ENCODE results near the gene EYA2.
"Not testable (repeated sequence)": the region's sequence is repeated elsewhere in the genome, so short reads cannot be mapped to it uniquely, and the experiment has no call there.

EYA2 gene, protein sequence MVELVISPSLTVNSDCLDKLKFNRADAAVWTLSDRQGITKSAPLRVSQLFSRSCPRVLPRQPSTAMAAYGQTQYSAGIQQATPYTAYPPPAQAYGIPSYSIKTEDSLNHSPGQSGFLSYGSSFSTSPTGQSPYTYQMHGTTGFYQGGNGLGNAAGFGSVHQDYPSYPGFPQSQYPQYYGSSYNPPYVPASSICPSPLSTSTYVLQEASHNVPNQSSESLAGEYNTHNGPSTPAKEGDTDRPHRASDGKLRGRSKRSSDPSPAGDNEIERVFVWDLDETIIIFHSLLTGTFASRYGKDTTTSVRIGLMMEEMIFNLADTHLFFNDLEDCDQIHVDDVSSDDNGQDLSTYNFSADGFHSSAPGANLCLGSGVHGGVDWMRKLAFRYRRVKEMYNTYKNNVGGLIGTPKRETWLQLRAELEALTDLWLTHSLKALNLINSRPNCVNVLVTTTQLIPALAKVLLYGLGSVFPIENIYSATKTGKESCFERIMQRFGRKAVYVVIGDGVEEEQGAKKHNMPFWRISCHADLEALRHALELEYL

DNA sequence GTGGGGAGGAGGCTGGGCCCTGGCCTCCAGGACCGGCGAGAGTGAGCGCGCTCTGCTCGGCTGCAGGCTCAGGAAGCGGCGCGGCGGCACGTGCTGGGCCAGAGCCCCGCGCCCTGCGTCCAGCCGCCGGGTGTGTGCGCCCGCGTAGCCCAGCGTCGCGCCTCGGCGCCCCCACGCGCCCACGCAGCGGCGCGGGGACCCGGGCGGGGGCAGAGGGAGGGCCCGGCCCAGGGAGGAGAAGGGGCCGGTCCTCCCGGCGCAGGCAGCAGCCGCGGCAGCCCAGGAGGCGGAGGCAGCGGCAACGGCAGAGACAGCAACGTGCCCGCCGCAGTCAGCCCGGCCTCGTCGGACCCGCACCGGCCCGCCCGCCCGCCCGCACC is at the start of gene EYA2:
EYA2 (plus strand) TSS at position 265 of the 380 bp plus-strand sequence. CDS start 95,168 bp downstream, outside the sequence.
- no peak for DNase-seq

GRCh38 chr20:46844965-46845364 is 49.7 kb upstream of the EYA2 start:
- no peak for DNase-seq

DNA sequence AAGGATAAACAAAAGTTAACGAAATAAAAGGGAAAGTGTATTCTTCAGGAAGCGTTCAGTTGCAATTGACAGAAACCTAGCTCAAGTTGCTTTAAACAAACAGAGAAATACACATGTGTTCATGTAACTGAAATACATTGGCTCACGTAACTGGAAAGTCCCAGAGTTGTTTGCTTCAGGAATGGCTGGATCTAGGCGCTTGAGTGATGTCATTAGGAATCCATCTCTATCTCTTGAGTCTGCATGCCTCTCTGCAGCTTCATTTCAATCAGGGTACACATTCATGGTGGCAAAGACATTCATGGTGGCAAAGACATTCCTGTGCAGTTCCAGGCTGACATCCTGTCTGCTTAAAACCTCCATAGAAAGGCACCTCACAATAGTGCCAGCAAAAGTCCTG is 45.4 kb upstream of the EYA2 start:
- no peak for DNase-seq

DNA sequence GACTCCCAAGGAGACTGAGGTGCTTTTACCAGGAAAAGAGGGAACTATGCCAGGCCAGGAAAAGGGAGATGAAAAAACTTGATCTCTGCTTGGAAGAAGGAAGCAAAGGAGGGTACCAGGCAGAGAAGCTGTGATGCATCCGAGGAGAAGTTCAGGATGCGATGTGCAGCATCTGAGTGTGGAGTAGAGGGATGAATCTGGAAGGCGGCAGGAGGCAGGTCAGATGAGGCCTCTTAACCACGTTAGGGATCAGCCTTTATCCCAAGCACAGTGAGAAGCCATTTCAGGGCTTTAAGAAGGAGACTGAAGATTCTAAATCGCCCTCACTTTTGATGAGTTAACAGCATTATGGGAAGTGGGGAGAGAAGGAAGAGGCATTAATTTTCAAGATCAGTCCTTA is 44.9 kb upstream of the EYA2 start:
- no peak for DNase-seq

DNA sequence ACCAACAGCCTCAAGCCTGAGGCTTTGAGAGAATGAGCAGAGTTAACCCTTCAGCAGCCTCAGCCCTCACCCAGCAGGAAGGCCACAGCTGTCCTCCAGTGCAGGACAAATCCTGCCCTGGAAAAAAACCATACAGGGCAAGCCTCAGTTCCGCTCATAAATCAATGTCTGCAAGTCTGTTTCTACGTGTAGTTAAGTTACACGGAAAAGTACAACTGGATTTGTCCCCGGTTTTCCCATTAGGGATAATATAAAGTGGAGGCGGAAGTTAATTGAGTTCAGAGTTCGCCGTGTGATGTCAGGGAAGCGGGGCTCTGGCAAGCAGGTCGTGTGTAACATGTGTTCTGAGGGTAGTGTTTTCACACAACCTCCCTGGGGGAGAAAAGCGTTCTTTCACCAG is 44.2 kb upstream of the EYA2 start:
- no peak for DNase-seq

DNA sequence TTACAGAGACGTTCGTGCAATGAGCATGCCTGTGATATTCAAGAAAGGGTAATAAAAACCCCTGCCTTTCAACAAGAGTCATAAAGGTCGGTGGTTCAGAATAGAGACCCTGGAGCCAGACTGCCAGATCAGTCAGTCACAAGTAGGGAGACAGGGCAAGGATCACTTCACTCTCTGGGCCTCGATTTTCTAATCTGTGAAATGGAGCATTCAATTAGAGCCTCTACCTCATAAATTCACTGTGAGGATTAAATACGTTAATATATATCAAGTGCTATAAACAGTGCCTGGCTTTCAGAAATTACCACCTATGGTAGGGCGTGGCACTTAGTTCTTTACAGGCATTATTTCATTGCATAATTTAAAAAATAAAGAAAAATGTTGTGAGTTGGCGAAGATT is 43.7 kb upstream of the EYA2 start:
- DNase-seq: no peak

DNA sequence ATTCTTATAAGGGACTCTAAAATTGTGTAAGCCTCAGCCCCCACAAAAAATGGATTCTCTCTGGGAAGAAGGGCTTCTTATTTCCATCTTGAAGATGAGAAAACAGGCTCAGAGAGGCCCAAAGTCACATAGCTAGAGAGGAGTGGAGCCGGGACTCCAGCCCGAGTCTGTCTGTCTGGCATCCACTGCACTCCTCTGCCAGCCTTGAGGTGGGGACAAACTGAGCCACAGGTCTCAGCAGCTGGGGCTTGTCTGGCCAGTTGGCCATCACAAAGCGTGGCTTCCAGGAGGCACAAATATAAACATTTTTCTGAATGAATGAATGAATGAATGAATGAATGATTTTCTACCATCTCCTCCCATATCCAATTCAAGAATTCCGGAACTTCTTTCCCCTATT is 42.9 kb upstream of the EYA2 start:
- no peak for DNase-seq

DNA sequence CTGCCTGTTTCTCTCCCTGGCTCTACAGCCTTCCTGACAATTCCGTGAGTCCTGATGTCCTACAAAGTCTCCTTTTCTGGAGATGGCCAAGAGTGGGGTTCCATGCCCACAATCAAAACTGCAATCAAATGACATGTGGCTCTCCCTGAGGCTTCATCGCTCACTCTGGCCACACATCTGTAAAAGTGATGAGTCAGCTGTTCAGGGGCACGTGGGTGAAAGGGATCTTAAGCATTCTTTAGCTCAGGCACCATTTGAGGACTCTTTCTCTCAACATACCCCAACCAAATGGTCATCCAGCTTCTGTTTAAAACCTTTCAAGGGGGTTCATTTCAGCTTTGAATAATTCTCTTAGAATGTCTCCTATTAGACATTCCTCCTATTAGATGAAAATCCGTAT is 42.3 kb upstream of the EYA2 start:
- no peak for DNase-seq

- no peak for DNase-seq
These were observed 40.7 kb upstream of the EYA2 start for GRCh38 chr20:46853926-46854325.

GRCh38 chr20:46857061-46857831 is 37.4 kb upstream of the EYA2 start:
- no peak for DNase-seq

- DNase-seq: no peak
These were observed 28.8 kb upstream of the EYA2 start for GRCh38 chr20:46865824-46866223.

GRCh38 chr20:46870041-46870440 is 24.6 kb upstream of the EYA2 start:
- DNase-seq: no peak

DNA sequence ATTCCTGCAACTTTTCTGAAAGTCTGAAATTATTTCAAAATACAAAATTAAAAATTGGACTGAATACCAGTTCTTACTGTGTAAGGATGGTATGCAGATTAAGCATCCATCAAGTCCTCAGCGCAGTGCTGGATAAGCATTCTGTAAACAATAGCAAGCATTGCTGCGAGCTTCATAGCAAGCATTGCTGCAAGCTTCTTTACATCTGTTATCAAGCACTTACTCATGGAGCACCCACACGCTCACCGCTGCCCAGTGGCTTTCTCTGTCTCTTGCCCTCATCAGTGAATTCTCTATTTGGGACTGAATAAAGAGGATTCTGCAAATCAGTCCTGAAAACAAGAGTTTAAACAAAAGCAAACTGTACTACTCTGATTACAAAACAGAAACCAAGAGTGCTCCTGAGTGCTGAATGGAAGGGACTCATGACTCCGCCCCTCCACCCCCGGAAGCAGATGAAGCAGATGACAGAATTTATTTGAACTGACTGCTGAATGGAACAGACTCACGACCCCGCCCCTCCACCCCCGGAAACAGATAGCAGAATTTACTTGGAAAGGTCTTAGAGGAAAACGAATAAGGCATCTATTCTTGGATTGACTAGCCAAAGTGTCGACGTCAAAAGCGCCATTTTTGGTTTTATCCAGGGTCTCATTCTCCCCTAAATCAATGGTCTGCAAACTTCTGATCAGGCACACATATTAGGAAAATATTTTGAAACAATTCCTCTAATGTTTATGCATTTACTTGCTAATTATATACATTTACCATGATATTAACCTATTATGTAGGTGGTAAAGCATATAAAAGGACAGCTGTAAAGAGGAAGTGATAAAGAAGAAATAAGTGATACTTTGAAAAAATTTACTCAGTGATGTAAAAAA is 22.1 kb upstream of the EYA2 start:
- DNase-seq: no peak

DNA sequence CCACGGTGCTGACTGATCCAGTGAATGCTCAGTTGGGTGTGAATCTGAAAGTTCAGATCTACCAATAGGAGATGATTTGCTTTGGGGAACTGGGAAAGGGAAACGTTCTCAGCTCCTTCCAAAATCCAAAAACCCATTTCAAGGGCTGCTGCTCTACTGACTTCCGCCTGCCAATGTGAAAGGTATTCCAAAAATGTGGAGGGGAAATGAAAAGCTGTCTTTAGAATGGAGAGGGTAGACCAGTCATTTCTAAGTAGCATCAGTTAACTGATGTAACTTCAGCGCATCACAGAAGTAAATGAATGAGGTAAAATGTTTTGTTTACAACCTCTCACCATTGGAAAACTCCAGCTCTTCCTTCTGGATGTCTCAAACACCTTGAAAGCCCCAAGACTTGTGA is 19.6 kb upstream of the EYA2 start:
- DNase-seq: no peak

DNA sequence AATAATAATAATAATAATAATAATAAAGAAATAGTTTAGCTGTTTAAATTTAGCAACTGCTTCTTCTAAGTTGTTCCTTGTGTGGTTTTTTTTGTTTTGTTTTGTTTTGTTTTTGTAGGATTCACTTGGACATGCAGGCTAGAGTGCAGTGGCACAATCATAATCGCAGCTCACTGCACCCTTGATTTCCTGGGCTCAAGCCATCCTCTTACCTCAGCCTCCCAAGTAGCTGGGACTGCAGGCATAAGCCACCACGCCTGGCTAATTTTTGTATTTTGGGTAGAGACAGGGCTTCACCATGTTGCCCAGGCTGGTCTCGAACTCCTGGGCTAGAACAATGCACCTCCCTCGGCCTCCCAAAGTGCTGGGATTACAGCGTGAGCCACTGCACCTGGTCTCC is 15.3 kb upstream of the EYA2 start:
- no peak for DNase-seq

DNA sequence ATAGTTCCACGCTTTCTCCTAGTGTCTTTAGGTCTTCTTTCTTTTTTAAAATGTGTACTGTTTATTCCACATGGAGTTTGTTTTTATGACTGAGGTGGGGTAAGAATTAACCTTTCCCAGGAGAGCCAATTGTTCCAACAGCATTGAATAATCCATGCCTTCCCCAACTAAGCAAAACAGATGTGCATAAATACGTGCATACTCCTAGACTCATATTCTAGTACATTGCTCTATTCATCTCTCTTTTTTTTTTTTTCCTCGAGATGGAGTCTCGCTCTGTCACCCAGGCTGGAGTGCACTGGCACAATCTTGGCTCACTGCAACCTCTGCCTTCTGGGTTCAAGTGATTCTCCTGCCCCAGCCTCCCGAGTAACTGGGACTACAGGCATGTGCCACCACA is 14.7 kb upstream of the EYA2 start:
- DNase-seq: not testable (repeated sequence)

GRCh38 chr20:46883892-46884291 is 10.8 kb upstream of the EYA2 start:
- no peak for DNase-seq

DNA sequence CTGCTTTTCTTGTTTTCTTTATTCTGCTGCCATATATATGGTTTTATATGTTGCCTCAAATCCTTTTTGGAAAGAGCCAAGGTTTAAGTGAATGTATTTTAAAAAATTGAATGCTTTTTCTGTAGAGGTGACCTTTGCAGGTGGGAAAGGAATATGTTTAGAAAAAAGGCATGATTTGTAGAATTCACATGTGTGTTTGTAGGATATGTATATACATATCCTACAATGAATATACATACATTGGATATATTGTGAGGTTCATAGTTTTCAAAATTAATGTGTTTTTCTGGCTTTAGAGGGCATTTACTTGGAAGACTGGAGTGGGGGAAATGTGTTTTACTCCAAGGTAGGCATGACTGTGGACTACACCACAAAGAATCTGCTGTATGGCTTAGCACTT is 4.0 kb upstream of the EYA2 start:
- DNase-seq: no peak

DNA sequence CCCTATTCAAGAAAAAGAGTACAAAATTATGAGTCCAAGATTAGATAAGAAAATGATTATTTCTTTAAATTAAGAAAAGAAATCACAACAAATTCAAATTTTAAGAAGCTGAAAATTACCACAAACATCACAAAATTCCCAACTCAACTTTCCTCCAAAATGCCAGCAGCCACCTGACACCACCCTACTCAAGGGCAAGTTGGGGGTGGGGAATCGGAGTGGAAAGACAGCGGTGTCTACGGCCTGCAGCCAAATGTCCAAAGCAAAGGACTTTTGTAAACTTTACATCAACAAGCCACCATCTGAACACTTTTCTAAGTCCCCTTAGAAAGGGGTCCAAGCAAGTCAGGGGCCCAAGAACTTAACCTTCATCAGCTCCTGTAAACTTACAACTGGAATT is 1.6 kb upstream of the EYA2 start:
- DNase-seq: no peak

- DNase-seq: no peak
These were observed 615 bp upstream of the EYA2 start for GRCh38 chr20:46893877-46894578.

DNA sequence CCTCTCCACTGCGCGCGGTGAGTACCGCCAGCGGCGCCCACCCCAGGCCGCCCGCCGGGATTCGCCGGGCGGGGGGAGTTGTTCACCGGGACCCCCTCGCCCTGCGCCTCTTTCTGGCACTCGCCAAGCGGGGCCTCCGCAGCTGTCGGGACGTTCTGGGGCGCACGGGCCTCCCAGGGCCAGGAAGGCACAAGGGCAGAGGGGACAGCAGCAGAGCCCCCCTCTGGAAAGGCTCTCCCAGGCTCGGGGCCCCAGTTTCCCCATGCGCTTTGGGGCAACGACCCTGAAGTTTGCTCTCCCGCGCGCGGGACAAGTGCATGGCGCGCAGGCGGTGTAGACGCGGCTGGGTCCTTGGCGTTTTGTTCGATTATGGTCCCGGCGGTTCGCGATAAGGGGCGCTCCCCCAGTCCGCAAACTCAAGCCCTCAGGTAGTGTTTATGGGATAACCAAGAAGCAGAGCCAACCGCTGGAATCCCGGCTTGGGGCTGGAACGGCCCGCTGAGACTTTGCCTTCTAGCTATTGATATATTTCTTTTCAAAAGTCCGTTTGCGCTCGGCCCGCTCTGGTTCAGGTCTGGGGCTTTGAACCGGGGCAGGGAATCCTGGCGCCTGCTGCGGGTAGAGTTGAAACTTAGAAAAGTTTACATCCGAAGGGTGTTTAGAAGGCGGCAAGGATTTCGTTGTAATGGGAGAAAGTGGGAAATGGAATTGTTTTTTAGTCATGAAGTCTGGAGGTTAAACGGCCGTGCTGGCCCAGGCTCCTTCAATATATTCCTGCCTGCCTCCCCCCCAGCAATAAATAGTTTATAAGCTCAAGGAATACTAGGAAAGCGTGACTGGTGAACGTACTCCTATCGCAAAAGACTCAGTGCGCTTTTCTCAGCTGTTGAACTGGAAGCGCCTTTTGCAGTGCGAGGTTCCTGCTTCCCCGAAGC is 595 bp downstream of the EYA2 start:
- DNase-seq: no peak

GRCh38 chr20:46895906-46896242 is 1.2 kb downstream of the EYA2 start:
- DNase-seq: no peak

Measured in NCI-H1694 (cell line).